HG03175 (cell line): Measurements from ENCODE around the gene ZGPAT.
"Not testable (repeated sequence)": the region's sequence is repeated elsewhere in the genome, so short reads cannot be mapped to it uniquely, and the experiment has no call there.

Experiments
- ATAC-seq: cut with Tn5 transposase; IDR thresholded peaks from one replicate; pipeline ENCODE4 v1.9.1; 2021; ENCODE audit warnings: mild to moderate bottlenecking, moderate library complexity; ENCODE audit not compliant: unreplicated experiment

The ZGPAT gene

DNA sequence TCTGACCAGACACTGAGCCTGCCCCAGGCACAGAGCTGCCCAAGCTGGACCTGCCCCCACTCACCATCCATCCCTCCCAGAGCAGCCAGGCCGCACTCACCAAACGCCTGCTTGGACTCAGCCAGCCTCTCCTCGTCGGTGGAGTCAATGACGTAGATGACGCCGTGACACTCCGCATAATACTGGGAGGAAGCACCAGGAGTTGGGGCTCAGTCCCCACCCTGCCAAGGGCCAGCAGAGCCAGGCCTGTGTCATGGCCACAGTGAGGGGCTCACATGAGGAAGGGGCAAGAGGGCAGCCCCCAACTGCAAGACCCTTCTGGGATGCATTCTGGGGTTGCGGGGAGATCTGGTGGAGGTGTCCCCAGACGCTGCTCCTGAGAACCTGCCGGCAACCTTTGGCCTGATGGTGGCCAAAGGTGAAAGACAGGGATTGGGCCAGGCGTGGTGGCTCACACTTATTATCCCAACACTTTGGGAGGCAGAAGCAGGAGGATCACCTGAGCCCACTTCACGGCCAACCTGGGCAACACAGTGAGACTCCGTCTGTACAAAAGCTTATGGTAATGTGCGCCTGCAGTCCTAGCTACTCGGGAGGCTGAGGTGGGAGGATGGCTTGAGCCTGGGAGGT lies 5.7 kb upstream of the ZGPAT start:
- ATAC-seq = no peak

DNA sequence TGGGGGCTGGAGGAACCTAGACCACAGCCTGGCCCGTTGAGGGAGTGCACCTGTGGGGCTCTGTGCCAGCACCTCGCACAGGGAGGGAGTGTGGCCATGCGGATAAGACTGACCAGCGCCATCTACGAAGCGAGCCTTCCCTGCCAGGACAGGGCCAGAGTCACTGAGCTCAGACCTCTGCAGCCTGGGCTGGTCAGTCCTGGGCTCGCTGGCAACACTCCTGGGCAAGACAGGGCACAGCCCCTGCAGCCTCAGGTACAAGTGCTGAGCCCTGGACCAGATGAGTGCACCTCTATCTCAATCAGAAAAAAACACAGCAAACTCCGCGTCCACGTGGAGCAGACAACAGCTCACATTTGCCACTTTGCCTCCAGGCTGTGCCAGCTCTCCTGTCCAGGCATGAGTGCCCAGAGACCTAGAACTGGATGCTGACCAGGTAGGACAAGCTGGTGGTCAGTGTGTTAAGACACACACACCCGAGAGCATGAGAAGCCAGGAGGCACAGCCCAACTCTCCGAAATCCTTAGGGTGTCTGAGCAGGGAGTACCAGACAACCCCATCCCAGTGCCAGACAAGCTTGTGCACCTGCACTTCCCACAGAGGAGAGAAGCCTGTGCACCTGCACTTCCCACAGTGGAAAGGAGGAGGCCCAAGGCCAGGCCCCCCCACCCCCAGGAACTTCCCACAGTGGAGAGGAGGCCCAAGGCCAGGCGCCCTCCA lies 4.9 kb upstream of the ZGPAT start:
- no peak for ATAC-seq

DNA sequence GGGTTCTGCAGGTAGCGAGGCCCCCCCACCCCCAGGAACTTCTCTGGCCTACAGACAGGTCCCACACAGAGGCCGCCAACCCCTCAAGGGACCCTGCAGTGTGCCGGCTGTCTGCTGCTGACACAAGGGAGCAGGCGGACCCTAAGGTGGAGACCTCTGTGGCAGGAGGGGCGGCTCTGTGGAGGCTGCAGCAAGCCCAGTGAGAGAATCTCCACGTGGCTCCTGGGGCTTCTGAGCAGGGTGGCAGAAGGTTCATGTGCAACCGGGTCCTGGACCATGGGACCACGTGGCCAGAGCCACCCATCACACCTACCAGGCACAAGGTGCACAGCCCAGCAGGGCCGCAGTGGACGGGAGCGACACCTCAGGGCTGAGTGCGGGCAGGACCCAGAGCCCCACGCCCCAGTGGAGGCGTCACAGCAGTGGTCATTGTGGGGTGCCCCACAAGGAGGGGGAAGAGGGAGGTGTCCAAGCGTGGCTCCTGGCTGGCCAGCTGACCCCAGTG lies 4.3 kb upstream of the ZGPAT start:
- no peak for ATAC-seq

DNA sequence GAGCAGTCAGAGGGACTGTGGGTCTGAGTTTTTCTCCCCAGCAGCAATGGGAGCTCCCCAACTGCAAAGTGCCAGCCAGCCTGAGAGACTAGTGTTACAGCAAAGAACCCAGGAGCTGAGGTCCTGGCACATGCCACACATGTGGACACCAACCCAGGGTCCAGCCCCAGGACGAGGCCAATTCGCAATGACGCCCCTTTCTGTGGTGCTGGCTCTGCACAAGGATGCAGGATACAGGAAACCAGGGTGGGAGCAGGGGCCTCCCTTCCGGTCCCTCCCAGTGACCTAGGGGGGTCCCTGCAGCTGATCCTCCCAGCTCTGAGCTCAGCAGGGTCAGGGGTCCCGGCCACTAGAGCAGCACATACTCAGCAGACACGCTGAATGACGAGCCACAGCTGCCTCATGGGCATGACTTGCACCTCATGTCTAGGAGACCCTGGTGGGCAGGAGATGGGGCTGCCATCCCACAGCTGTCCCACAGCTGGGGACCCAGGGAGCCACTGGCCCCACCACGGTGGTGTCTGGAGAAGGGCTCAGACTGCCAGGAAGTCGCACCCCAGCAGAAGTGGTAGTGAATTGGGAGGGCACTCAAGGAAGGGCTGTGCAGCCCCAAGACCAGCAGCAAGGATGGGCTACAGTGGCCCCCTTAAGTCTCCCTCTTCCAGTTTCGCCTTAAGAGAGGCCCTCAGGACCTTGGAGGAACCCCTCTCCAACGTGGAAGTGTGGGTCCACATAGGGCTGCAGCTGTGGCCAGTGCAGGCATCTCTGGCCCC lies 3.7 kb upstream of the ZGPAT start:
- no peak for ATAC-seq

DNA sequence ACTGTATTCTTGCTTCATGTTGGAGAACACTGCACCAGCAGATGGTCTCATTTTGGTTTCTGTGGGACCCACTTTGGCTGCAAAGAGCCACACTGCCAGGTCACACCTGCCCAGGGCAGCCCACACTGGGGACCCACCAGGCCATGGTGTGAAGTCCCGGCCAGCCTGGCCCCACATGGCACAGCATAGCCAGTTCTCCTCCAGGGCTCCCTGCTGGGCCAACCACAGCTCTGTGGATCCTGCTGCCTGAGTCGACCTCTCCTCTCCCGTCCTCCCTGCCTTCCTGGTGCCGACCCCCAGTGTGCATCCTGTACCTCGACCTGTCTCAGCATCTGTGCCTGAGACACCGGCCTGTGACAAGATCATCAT lies 3.1 kb upstream of the ZGPAT start:
- no peak for ATAC-seq

DNA sequence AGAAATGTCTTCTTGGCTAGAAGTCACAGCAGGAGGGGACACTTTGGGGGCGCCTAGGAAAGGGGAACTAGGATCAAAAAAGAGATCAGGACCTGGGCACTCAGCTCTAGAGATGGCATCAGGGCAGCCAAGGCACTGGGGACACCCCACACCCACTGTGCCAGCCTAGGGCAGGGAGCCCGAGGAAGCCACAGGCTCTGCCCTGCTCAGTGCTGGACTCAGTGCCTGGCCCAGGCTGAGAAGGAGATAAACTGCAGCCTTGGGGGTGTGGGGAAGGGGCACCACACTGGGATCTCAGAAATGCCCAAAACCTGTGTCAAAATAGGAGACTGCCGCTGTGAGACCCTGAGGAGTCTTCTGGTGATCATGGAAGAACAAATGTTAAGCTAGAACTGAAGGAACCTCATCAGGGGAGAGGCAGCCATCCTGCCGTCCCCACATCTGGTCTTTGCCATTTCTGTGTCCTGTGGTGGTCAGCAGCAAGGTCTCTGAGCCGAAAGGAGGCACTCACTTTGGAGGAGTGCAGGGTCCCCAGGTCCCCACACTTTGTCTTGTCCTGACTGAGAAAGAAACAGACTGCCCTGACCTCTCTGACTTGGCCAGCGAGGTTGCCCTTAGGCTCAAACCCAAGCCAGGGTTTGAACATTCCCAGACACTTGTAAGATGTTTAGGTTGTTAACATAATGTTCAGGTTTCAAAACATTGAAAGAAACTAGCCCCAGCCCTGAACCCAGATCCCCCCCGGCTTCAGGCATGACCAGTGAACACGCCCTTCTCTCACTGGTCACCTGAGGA lies 2.4 kb upstream of the ZGPAT start:
- ATAC-seq = no peak

DNA sequence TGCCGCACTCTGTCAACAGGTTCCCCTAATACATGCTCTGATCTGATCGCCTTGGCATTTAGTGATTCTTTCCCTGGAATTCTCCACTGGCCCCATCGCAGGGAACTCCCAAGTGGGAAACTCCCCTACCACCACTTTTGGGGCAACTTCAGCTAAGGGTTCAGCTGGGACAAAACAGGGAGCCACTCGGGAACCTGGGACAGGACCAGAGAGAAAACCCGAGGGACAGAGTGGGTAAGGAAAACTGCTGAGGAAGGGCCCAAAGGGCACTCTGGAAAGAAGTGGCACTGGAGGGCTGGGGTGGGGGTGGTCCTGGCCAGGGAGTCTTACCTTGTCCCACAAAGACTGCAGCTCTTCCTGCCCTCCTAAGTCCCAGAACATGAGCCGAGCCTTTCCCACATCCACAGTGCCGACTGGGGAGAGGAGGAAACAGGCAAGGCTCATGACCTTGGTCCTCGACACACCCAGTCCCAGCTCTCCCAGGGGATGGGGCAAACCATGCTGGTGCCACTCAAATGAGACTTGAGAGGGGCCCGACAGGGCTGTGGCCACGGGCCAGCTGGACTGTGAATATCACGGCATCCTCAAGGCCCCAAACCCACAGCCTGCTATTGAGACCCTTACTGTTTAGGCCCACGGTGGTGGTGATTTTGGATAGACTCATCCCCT lies 1.7 kb upstream of the ZGPAT start:
- no peak for ATAC-seq

DNA sequence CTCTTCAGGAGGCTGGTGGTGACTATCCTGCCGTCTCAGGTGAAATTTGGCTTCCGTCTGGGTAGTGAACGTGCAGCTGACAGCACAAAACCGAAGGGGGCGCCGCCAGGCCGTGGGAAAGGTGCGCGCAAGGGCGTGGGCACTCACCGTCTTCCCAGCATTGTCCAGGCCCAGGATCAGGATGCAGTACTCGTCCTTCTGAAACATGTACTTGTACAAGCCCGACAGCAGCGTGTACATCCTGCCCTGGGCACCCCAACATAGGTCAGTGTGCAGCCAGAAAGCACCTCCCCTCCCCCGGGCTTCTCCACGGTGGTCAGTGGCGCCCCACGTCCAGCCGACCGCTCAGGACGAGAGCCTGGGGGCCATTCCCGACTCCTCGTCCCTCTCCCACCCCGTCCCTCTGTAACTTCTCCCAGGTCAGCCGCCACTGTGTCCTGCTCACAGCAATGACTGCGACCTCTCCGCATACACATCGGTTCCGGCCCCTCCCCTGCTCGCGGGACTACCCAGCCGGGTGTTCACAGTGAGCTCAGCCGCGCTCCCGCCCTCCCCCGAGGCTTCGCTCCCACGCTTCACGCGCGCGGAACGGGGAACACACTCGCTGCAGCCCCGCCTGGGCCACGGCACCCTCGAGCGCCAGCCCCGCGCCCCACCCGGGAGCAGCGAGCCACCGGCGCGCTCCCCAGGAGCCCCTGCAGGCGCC lies 834 bp upstream of the ZGPAT start:
- peak; percentile 32 for ATAC-seq

DNA sequence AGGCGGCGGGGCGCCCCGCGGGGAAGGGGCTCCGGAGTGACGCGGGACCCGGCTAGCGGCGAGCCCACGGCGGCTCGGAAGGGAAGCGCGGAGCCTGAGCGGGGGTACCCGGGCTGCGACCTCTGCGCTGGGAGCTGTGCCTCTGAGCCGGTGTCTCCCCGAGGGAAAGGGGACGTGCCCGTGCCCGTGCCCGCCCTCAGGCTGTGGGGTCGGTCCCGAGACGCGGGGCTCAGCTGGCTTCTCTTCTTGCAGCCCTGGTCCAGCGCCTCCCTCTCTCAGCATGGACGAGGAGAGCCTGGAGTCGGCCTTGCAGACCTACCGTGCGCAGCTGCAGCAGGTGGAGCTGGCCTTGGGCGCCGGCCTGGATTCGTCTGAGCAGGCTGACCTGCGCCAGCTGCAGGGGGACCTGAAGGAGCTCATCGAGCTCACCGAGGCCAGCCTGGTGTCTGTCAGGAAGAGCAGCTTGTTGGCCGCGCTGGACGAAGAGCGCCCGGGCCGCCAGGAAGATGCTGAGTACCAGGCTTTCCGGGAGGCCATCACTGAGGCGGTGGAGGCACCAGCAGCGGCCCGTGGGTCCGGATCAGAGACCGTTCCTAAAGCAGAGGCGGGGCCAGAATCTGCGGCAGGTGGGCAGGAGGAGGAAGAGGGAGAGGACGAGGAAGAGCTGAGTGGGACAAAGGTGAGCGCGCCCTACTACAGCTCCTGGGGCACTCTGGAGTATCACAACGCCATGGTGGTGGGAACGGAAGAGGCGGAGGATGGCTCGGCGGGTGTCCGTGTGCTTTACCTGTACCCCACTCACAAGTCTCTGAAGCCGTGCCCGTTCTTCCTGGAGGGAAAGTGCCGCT lies 686 bp downstream of the ZGPAT start:
- peak; percentile 8 for ATAC-seq

DNA sequence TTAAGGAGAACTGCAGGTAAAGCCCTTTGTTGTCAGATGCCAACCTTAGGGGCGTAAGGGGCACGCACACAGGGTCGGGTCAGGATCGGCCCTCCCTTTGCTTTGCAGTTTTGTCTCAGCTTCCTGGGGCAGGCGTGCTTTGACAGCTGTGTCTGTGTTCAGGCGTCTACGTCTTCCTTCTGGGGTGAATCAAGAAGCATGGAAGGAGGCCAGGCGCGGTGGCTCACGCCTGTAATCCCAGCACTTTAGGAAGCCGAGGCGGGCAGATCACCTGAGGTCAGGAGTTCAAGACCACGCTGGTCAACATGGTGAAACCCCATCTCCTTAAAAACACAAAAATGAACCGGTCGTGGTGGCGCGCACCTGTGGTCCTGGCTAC lies 1.3 kb downstream of the ZGPAT start:
- no peak for ATAC-seq

DNA sequence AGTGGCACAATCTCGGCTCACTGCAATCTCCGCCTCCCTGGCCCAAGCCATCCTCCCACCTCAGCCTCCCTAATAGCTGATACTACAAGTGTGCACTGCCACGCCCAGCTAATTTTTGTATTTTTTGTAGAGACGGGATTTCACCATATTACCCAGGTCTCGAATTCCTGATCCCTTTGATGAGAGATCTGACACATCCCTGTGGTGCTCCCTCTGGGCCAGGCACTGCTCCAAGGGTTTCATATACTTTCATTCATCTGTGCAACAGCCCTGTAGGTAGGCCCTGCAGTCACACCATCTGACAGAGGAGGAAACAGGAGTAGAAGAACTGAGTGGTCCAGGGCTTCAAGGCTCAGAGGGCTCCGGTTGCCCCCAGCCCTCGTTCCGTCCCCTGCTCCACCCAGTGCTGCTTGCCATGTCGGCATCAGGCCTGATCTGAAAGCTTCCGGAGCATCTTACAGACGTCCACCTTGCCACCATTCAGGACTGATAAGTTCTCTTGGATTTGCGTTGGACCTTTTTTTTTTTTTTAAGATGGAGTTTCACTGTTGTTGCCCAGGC lies 3.3 kb downstream of the ZGPAT start:
- ATAC-seq = no peak

DNA sequence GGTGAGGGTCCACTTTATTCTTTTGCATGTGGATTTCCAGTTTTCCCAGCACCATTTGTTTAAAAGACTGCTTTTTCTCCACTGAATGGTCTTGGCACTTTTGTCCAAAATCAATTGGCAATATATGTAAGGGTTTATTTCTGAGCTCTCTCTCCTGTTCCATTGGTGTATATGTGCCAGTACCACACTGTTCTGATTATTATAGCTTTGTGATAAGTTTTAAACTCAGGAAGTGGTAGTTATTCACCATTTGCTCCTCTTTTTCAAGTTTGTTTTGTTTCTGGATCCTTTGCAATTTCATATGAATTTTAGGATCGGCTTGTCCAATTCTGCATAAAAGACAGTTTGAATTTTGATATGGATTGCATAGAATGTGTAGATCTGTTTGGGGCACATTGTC lies 4.4 kb downstream of the ZGPAT start:
- no peak for ATAC-seq

DNA sequence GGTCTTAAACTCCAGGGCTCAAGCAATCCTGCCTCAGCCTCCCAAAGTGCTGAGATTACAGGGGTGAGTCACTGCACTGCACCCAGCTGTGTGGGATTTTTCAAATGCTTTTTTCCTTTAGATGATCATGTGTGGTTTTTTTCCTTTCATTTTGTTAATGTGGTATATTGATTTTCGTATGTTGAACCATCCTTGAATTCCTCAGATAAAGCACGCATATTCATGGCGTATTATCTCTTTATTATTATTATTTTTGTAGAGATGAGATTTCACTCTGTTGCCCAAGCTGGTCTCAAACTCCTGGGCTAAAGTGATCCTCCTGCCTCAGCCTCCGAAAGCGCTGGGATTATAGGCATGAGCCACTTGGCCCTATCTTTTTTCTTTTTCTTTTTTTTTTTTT lies 7.0 kb downstream of the ZGPAT start:
- no peak for ATAC-seq

DNA sequence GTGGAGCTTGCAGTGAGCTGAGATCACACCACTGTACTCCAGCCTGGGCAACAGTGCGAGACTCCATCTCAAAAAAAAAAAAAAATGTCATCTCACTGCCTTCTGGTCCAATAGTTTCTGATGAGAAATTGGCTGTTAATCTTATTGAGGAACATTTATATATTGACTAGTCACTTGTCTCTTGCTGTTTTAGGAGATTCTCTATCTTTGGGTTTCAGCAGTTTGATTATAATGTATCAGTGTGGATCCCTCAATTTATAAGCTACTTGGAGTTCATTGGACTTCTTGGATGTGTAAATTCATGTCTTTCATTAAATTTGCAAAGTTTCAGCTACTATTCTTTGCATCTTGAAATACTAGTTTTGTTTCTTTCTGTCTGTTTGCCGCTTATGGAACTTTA lies 11.2 kb downstream of the ZGPAT start:
- ATAC-seq = no peak

DNA sequence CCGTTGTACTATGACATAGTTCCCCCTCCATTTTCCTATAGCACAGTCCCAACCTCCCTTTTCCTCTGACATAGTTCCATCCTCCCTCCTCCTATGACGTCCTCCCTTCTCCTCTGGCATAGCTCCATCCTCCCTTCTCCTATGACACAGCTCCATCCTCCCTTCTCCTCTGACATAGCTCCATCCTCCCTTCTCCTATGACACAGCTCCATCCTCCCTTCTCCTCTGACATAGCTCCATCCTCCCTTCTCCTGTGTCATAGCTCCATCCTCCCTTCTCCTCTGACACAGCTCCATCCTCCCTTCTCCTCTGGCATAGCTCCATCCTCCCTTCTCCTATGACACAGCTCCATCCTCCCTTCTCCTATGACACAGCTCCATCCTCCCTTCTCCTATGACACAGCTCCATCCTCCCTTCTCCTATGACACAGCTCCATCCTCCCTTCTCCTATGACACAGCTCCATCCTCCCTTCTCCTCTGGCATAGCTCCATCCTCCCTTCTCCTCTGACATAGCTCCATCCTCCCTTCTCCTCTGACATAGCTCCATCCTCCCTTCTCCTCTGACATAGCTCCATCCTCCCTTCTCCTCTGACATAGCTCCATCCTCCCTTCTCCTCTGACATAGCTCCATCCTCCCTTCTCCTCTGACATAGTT lies 15.3 kb downstream of the ZGPAT start:
- ATAC-seq = not testable (repeated sequence)

DNA sequence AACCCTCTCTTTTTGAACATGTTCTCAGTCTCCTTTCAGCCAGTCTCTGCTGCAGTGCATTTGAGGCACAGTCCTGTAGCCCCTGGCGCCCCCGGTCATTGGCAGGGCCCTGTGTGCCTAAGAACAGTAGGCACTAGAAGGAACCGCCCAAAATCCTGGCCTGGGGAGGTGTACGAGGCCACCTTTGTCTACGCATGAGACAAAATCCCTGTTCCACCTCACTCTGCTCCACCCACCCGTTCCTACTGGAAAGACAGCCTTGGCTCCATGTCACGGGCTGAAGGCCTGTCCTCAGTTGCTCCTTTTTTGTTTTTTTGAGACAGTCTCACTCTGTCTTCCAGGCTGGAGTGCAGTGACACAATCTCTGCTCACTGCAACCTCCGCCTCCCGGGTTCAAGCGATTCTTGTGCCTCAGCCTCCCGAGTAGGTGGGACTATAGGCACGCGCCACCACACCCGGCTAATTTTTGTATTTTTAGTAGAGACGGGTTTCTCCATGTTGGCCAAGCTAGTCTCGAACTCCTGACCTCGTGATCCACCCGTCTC lies 22.4 kb downstream of the ZGPAT start:
- ATAC-seq = not testable (repeated sequence)

DNA sequence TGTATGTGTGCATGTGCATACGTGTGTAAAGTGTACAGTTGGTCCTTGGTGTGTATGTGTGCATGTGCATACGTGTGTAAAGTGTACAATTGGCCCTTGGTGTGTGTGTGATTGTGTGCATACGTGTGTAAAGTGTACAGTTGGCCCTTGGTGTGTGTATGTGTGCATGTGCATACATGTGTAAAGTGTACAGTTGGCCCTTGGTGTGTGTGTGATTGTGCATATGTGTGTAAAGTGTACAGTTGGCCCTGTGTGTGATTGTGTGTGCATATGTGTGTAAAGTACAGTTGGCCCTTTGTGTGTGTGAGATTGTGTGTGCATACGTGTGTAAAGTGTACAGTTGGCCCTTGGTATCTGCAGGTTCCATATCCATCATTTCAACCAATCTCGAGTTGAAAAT lies 23.6 kb downstream of the ZGPAT start:
- ATAC-seq = no peak
